Measurements from ENCODE around the gene AUTS2.

AUTS2 gene

GRCh38 chr7:70257921-70258320 is 659.6 kb downstream of the AUTS2 start:
- no peaks in the 10 kb centered on the region for H3K36me3 ChIP-seq (ENCODE audit: low read depth)
- no peaks in the 10 kb centered on the region for H3K27me3 ChIP-seq (ENCODE audit: insufficient read depth, poor library complexity, severe bottlenecking)
- no peak overlapping the region for H3K4me3 ChIP-seq (ENCODE audit: severe bottlenecking)
- no peaks in the 10 kb centered on the region for H3K9me3 ChIP-seq (ENCODE audit: severe bottlenecking)
- ATAC-seq (ENCODE audit: low read depth), result no peak
- H3K4me1 ChIP-seq (ENCODE audit: insufficient read depth, poor library complexity, severe bottlenecking), result no peaks in the 10 kb centered on the region
- no peak for TF ChIP-seq CTCF (IDR thresholded peaks at IDR 0.05; ENCODE audit: poor library complexity, severe bottlenecking)
- no peak overlapping the region for H3K27ac ChIP-seq (ENCODE audit: poor library complexity, severe bottlenecking)
- DNase-seq (ENCODE audit: low spot score), result no peak

DNA sequence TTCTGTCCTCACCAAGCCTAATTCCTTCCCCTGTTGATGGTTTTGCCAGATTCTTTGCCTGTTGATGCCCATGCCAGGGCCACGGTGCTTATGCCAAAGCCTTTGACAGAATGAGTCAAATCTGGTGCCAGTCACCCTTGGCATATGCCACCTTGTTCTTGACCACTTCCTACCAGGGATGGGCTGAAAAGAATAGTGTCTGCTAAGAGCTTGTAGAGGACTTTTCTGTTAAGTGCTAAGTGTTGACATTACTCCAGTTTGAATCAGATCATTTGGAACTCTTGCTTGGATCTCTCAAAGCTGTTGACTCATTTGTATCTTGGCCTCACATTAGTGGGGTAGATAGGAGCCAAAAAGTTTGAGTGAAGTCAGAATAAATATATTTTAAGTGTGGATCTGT is 661.2 kb downstream of the AUTS2 start:
- no peak for TF ChIP-seq CTCF (IDR thresholded peaks at IDR 0.05; ENCODE audit: poor library complexity, severe bottlenecking)
- Histone ChIP-seq H3K9me3 (ENCODE audit: severe bottlenecking) (no peaks in the 10 kb centered on the region), H3K4me1 (ENCODE audit: insufficient read depth, poor library complexity, severe bottlenecking) (no peaks in the 10 kb centered on the region), H3K27ac (ENCODE audit: poor library complexity, severe bottlenecking) (no peak overlapping the region), H3K4me3 (ENCODE audit: severe bottlenecking) (no peak overlapping the region), H3K27me3 (ENCODE audit: insufficient read depth, poor library complexity, severe bottlenecking) (no peaks in the 10 kb centered on the region), H3K36me3 (ENCODE audit: low read depth) (no peaks in the 10 kb centered on the region)
- DNase-seq (ENCODE audit: low spot score) (no peak), ATAC-seq (ENCODE audit: low read depth) (no peak)

GRCh38 chr7:70263471-70264255 is 665.4 kb downstream of the AUTS2 start:
- no peaks in the 10 kb centered on the region for H3K36me3 ChIP-seq (ENCODE audit: low read depth)
- H3K4me3 ChIP-seq (ENCODE audit: severe bottlenecking), result no peak overlapping the region
- DNase-seq (ENCODE audit: low spot score) (no peak), ATAC-seq (ENCODE audit: low read depth) (no peak)
- no peaks in the 10 kb centered on the region for H3K4me1 ChIP-seq (ENCODE audit: insufficient read depth, poor library complexity, severe bottlenecking)
- H3K27me3 ChIP-seq (ENCODE audit: insufficient read depth, poor library complexity, severe bottlenecking), result no peaks in the 10 kb centered on the region
- no peaks in the 10 kb centered on the region for H3K9me3 ChIP-seq (ENCODE audit: severe bottlenecking)
- H3K27ac ChIP-seq (ENCODE audit: poor library complexity, severe bottlenecking), result no peak overlapping the region
- no peak for TF ChIP-seq CTCF (IDR thresholded peaks at IDR 0.05; ENCODE audit: poor library complexity, severe bottlenecking)

DNA sequence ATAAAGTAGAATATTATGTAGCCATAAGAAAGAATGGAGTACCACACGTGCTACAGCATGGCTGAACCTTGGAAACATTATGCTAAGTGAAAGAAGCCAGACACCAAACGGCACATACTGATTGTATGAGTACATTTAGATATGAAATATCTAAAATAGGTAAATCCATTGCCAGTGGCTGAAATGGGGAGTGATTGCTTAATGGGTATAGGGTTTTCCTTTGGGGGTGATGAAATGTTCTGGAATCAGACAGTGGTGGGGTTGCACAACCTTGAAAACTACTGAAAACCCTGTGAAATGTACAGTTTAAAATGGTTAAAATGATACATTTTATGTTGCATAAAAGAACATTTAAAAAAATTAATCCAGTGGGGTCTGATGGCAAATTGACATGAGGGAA is 667.9 kb downstream of the AUTS2 start:
- Histone ChIP-seq H3K4me1 (ENCODE audit: insufficient read depth, poor library complexity, severe bottlenecking) (no peaks in the 10 kb centered on the region), H3K27me3 (ENCODE audit: insufficient read depth, poor library complexity, severe bottlenecking) (no peaks in the 10 kb centered on the region), H3K36me3 (ENCODE audit: low read depth) (no peaks in the 10 kb centered on the region), H3K4me3 (ENCODE audit: severe bottlenecking) (no peak overlapping the region), H3K9me3 (ENCODE audit: severe bottlenecking) (no peaks in the 10 kb centered on the region), H3K27ac (ENCODE audit: poor library complexity, severe bottlenecking) (no peak overlapping the region)
- TF ChIP-seq CTCF (IDR thresholded peaks at IDR 0.05; ENCODE audit: poor library complexity, severe bottlenecking), result no peak
- DNase-seq (ENCODE audit: low spot score) (no peak), ATAC-seq (ENCODE audit: low read depth) (no peak)

DNA sequence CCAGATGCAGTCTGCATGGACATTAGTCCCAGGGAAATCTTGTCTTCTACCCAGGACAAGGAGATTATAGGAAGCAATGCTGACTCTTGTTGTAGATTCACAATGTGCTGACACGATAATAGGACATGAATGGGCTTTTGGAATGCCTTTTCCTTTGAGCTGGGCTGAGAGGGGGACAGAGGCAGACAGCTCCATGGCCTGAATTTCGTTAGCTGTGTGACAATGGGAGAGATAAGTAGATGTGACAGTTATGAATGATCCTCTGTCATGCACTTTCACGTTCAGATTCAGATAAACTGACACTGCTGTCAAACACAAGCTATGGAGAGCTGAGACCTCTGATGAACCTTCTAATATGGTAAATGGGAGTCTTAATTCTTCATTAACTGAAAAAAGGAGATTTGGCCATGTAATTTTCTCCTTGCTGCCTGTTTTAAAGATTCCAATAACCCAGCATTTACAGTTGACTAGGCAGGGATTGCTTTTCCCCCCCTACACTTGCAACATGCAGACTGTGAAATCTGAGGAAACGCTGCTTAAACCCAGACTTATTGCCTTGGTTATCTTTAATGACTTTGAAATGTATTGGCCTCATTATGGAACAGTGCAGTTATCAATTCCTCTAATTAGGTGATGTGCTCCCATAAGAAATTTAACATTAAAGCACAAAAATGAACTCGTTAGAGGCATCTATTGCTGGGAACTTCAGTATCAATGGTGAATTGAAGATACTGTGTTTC is 669.3 kb downstream of the AUTS2 start:
- no peak overlapping the region for H3K4me3 ChIP-seq (ENCODE audit: severe bottlenecking)
- no peaks in the 10 kb centered on the region for H3K27me3 ChIP-seq (ENCODE audit: insufficient read depth, poor library complexity, severe bottlenecking)
- no peak for ATAC-seq (ENCODE audit: low read depth)

More for the DNA sequence above, 669.3 kb downstream of the AUTS2 start:
- Histone ChIP-seq H3K27ac (ENCODE audit: poor library complexity, severe bottlenecking) (no peak overlapping the region), H3K9me3 (ENCODE audit: severe bottlenecking) (no peaks in the 10 kb centered on the region), H3K36me3 (ENCODE audit: low read depth) (no peaks in the 10 kb centered on the region), H3K4me1 (ENCODE audit: insufficient read depth, poor library complexity, severe bottlenecking) (no peaks in the 10 kb centered on the region)
- no peak for TF ChIP-seq CTCF (IDR thresholded peaks at IDR 0.05; ENCODE audit: poor library complexity, severe bottlenecking)
- no peak for DNase-seq (ENCODE audit: low spot score)
